DOHH2 (cell line): ENCODE results near the gene DNASE2B.

Source experiments
- H3F3A ChIP-seq: fragments of 200-600 bp; sonication (generic), shearing (Covaris generic); 2 replicates; pipeline ENCODE4 v1.6.0; 2016; ENCODE audit warnings: antibody characterized with exemption, mild to moderate bottlenecking; ENCODE audit not compliant: control insufficient read depth, insufficient read depth
- H3K27ac ChIP-seq: fragments of 200-600 bp; sonication (generic); 2 replicates; pipeline ENCODE4 v1.5.1; 2014; ENCODE audit warnings: low read depth, mild to moderate bottlenecking, low read length, moderate library complexity
- H3K27me3 ChIP-seq: fragments of 200-600 bp; sonication (generic); 2 replicates; pipeline ENCODE4 v1.6.1; 2014; ENCODE audit warnings: mild to moderate bottlenecking, low read length, mixed read lengths; ENCODE audit not compliant: control insufficient read depth
- H3K36me3 ChIP-seq: fragments of 200-600 bp; sonication (generic); 2 replicates; pipeline ENCODE4 v1.6.1; 2014; ENCODE audit warnings: mild to moderate bottlenecking, low read length, moderate library complexity, mixed read lengths; ENCODE audit not compliant: control insufficient read depth
- H3K4me1 ChIP-seq: fragments of 200-600 bp; sonication (generic); 2 replicates; pipeline ENCODE4 v1.6.1; 2014; ENCODE audit warnings: mild to moderate bottlenecking, low read length, mixed read lengths; ENCODE audit not compliant: control insufficient read depth
- H3K4me2 ChIP-seq: fragments of 200-600 bp; sonication (generic); 2 replicates; pipeline ENCODE4 v1.6.0; 2014; ENCODE audit warnings: mild to moderate bottlenecking, low read length, moderate library complexity
- H3K4me3 ChIP-seq: fragments of 200-600 bp; sonication (generic); 2 replicates; pipeline ENCODE4 v1.5.1; 2014; ENCODE audit warnings: mild to moderate bottlenecking, low read length, mixed read lengths
- H3K79me2 ChIP-seq: fragments of 200-600 bp; sonication (generic); 2 replicates; pipeline ENCODE4 v1.6.1; 2014; ENCODE audit warnings: mild to moderate bottlenecking, low read length, mixed read lengths; ENCODE audit not compliant: control insufficient read depth
- H3K9me2 ChIP-seq: fragments of 200-600 bp; sonication (generic); replicated peaks from 2 replicates; pipeline ENCODE4 v1.6.1; 2014; ENCODE audit warnings: mild to moderate bottlenecking, low read length, mixed read lengths; ENCODE audit not compliant: control insufficient read depth
- H3K9me3 ChIP-seq: fragments of 200-600 bp; sonication (generic); 2 replicates; pipeline ENCODE4 v1.6.1; 2014; ENCODE audit warnings: antibody characterized with exemption, low read length, mixed read lengths; ENCODE audit not compliant: control insufficient read depth, insufficient read depth
- H4K20me1 ChIP-seq: fragments of 200-600 bp; sonication (generic); 2 replicates; pipeline ENCODE4 v1.6.0; 2014; ENCODE audit warnings: low read depth, mild to moderate bottlenecking, antibody characterized with exemption, low read length, moderate library complexity; ENCODE audit not compliant: control insufficient read depth, insufficient read depth
- EZH2phosphoT487 ChIP-seq: fragments of 200-600 bp; sonication (generic); IDR thresholded peaks from 2 replicates; pipeline ENCODE4 v1.6.1; 2017; ENCODE audit warnings: borderline replicate concordance, mild to moderate bottlenecking, antibody characterized with exemption, low read length, moderate library complexity, mixed read lengths
- TF ChIP-seq, protein P1 (sequence below): fragments of 200-600 bp; sonication (generic); IDR thresholded peaks from one replicate; pipeline ENCODE4 v1.5.1; 2014; ENCODE audit warnings: antibody characterized with exemption, mild to moderate bottlenecking, low read depth, low read length; ENCODE audit not compliant: poor library complexity, severe bottlenecking

The DNASE2B gene

DNA sequence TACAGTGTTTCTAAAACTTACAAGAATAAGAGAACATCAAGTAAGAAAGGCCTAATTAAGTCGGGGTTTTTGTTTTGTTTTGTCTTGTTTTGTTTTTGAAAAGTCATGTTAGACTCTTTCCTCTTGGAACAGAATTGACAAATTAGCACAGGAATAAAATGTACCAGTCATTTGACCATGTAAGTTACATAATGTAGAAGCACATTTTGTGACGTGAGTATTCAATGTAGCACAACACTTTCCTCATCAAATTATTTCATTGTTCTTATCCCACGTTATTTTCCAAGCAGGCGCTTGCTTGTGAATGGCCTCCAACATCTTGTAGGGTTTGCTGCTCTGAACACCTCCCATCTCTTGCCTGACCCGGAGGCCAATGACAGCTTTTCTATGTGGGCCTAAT is 34.7 kb upstream of the DNASE2B start:
- no peak for TF ChIP-seq EZH2phosphoT487
- TF ChIP-seq, protein P1, sequence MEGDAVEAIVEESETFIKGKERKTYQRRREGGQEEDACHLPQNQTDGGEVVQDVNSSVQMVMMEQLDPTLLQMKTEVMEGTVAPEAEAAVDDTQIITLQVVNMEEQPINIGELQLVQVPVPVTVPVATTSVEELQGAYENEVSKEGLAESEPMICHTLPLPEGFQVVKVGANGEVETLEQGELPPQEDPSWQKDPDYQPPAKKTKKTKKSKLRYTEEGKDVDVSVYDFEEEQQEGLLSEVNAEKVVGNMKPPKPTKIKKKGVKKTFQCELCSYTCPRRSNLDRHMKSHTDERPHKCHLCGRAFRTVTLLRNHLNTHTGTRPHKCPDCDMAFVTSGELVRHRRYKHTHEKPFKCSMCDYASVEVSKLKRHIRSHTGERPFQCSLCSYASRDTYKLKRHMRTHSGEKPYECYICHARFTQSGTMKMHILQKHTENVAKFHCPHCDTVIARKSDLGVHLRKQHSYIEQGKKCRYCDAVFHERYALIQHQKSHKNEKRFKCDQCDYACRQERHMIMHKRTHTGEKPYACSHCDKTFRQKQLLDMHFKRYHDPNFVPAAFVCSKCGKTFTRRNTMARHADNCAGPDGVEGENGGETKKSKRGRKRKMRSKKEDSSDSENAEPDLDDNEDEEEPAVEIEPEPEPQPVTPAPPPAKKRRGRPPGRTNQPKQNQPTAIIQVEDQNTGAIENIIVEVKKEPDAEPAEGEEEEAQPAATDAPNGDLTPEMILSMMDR = no peak
- Histone ChIP-seq H3K79me2 (no peaks in the 10 kb centered on the region), H3K27ac (no peak overlapping the region), H3F3A (no peaks in the 10 kb centered on the region), H3K27me3 (no peaks in the 10 kb centered on the region), H3K4me2 (no peak overlapping the region), H3K9me2 (0 out of 2 replicates have a peak, but pooled peaks cover 3% of the 10 kb centered on the region), H3K4me3 (no peak overlapping the region), H3K4me1 (0 out of 2 replicates have a peak, but pooled peaks cover 4% of the 10 kb centered on the region), H4K20me1 (no peaks in the 10 kb centered on the region), H3K9me3 (no peaks in the 10 kb centered on the region), H3K36me3 (no peaks in the 10 kb centered on the region)

DNA sequence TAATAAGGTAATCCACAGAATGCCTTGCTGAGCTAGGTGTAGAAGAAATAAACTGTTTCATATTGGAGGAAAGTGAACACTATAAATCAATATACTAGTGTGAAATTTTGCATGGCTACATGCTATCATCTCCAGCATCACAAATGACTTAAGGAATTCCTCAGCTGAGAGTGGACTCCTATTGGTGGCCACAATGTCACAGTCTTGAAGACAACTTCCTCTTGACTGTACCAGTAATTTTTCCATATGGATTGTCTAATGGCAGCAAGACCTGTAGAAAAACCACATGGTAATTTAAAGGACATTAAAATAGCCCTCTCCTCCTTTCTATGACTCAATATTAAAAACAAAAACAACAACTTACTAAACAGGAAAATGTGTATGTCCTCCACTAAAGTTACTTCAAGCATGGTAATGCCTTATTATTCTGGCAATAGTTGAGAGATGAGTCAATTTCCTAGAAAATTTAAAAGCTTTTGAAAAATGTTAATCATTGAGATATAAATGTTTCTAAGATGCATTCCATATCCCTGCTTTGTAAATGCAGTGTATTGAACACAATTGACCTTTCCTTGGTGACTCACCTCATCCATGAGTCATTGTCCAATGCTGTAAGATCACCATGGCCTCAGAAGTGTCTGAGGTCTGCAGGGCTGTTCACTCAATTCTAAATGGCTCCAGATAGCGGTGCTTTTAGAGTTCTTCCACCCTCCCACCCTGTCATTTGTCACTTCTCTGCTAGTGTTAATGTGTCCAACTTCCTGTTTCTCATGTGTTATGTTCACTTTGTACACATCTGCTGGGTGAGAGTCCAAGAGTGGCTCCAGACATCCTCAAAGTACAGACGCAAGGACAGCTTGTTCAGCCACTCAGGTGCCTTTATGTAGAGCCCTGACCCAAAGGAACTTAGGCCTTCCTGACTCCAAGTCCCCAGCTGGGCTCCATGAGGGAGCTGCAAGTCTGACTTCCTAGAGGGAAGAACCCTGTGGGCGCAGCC is 32.8 kb upstream of the DNASE2B start:
- TF ChIP-seq, protein P1 = no peak
- no peak for TF ChIP-seq EZH2phosphoT487
- H3K27me3 ChIP-seq = no peaks in the 10 kb centered on the region
- 0 out of 2 replicates have a peak, but pooled peaks cover 3% of the 10 kb centered on the region for H3K9me2 ChIP-seq
- no peaks in the 10 kb centered on the region for H3F3A ChIP-seq
- H3K9me3 ChIP-seq = no peaks in the 10 kb centered on the region
- H4K20me1 ChIP-seq = no peaks in the 10 kb centered on the region
- H3K4me1 ChIP-seq = peaks cover 6% of the 10 kb centered on the region; the same call in 1 of the 2 replicates
- H3K79me2 ChIP-seq = no peaks in the 10 kb centered on the region
- H3K27ac ChIP-seq = no peak overlapping the region
- H3K4me3 ChIP-seq = no peak overlapping the region
- no peaks in the 10 kb centered on the region for H3K36me3 ChIP-seq
- H3K4me2 ChIP-seq = no peak overlapping the region

DNA sequence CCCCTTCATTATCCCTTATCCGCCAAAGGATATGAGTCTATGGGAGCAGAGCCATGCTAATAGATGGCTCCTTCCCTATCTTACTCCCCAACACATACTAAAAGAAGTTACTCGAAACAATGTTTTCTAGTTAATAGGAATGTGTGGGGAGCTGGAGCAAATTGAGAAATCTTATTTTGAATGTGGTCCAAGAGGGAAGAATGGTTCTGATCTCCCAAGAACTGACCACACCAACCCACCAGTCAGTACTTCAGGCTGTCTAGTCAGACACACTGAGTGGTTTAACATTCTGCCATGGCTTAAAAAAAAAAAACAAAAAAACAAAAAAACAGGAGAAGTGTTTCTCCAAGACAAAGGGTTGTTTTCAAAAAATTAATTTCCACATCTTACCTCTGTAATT is 31.5 kb upstream of the DNASE2B start:
- H3K79me2 ChIP-seq = no peaks in the 10 kb centered on the region
- H3K9me3 ChIP-seq = no peaks in the 10 kb centered on the region
- H3K27ac ChIP-seq = no peak overlapping the region
- peaks cover 6% of the 10 kb centered on the region; the same call in 1 of the 2 replicates for H3K4me1 ChIP-seq
- TF ChIP-seq, protein P1 = no peak
- no peak for TF ChIP-seq EZH2phosphoT487
- H3F3A ChIP-seq = no peaks in the 10 kb centered on the region
- no peak overlapping the region for H3K4me2 ChIP-seq
- H3K4me3 ChIP-seq = no peak overlapping the region
- no peaks in the 10 kb centered on the region for H3K36me3 ChIP-seq
- no peaks in the 10 kb centered on the region for H3K9me2 ChIP-seq
- no peaks in the 10 kb centered on the region for H3K27me3 ChIP-seq
- H4K20me1 ChIP-seq = no peaks in the 10 kb centered on the region
